ENCODE results near the gene TJP3. TPM values are rescaled to one million over a fixed set of nuclear protein-coding genes. Genes with fewer than 3 reads are reported as not detected.

Gene TJP3
- total and polyA plus RNA-seq, 9 donors: 0.18 to 24.4 (median 2.8) TPM; not detected in 2

GRCh38 chr19:3687774-3688706 lies 20.1 kb upstream of the TJP3 start:
- H3K27ac ChIP-seq: no peak overlapping the region
- H3K36me3 ChIP-seq: no peaks in the 10 kb centered on the region
- 64 to 72% (median 68%) methylated on average over 55 of the region's 55 CpGs for WGBS, 3 donors
- H3K27me3 ChIP-seq: no peaks in the 10 kb centered on the region
- no peaks in the 10 kb centered on the region for H3K9me3 ChIP-seq
- H3K4me3 ChIP-seq: no peak overlapping the region
- intact Hi-C loops (cut with DNase I): no loop called here
- TF ChIP-seq CTCF (IDR thresholded peaks at IDR 0.05) (no peak), POLR2A (IDR thresholded peaks at IDR 0.05) (no peak), EP300 (IDR thresholded peaks at IDR 0.05) (no peak)
- DNase-seq: peak in 1 of 5 donors; percentile 36
- peaks cover 3% of the 10 kb centered on the region for H3K4me1 ChIP-seq (ENCODE audit: insufficient read depth)

- H3K4me1 ChIP-seq (ENCODE audit: insufficient read depth): peaks cover 2% of the 10 kb centered on the region
- intact Hi-C loops (cut with DNase I): no loop called here
- H3K27me3 ChIP-seq: no peaks in the 10 kb centered on the region
- H3K4me3 ChIP-seq: no peak overlapping the region
- H3K9me3 ChIP-seq: no peaks in the 10 kb centered on the region
- TF ChIP-seq POLR2A (IDR thresholded peaks at IDR 0.05): no peak
- no peak for TF ChIP-seq CTCF (IDR thresholded peaks at IDR 0.05)
- TF ChIP-seq EP300 (IDR thresholded peaks at IDR 0.05): no peak
- WGBS, 3 donors: 93 to 94% (median 94%) methylated on average over 31 of the region's 31 CpGs
- H3K27ac ChIP-seq: no peak overlapping the region
- no peak for DNase-seq
- H3K36me3 ChIP-seq: no peaks in the 10 kb centered on the region
Measured at GRCh38 chr19:3690551-3691371, 17.4 kb upstream of the TJP3 start.

DNA sequence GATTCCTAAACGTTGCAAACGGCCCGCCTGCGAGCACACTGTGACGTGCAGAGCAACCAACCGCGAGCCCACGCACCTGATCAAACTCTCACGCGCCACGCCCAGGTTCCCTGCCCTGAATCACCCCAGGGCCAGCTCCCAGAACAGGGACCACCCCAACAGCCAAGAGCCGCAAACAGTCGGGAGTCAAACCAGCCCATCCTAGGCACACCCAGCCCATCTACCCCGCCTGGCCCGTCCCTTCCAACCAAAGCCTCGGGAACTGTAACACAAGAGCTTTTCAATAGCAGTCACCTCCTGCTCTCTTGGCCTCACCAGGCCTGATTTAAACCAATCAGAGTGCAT lies 16.8 kb upstream of the TJP3 start:
- Histone ChIP-seq H3K27me3 (no peaks in the 10 kb centered on the region), H3K36me3 (no peaks in the 10 kb centered on the region), H3K9me3 (no peaks in the 10 kb centered on the region), H3K27ac (no peak overlapping the region), H3K4me1 (ENCODE audit: insufficient read depth) (peaks cover 2% of the 10 kb centered on the region), H3K4me3 (no peak overlapping the region)
- intact Hi-C loops (cut with DNase I): no loop called here
- DNase-seq: no peak
- WGBS, 3 donors: 91 to 93% (median 92%) methylated on average over 16 of the region's 16 CpGs
- no peak for TF ChIP-seq EP300 (IDR thresholded peaks at IDR 0.05)
- TF ChIP-seq CTCF (IDR thresholded peaks at IDR 0.05): no peak
- no peak for TF ChIP-seq POLR2A (IDR thresholded peaks at IDR 0.05)

GRCh38 chr19:3691726-3692125 lies 16.5 kb upstream of the TJP3 start:
- WGBS, 3 donors: 96 to 99% (median 98%) methylated on average over 18 of the region's 18 CpGs
- Histone ChIP-seq H3K4me3 (no peak overlapping the region), H3K27ac (no peak overlapping the region), H3K36me3 (no peaks in the 10 kb centered on the region), H3K9me3 (no peaks in the 10 kb centered on the region), H3K4me1 (ENCODE audit: insufficient read depth) (peaks cover 2% of the 10 kb centered on the region), H3K27me3 (no peaks in the 10 kb centered on the region)
- intact Hi-C loops (cut with DNase I): no loop called here
- DNase-seq: no peak
- TF ChIP-seq EP300 (IDR thresholded peaks at IDR 0.05) (no peak), CTCF (IDR thresholded peaks at IDR 0.05) (no peak), POLR2A (IDR thresholded peaks at IDR 0.05) (no peak)
